DMS79 treated with DMSO at 0.1 percent for 48 hours (cell line): Measurements from ENCODE around the gene FAF1.
A peak's percentile ranks its signal among the peaks of the same experiment; 100 is the strongest.
"Not testable (repeated sequence)": the region's sequence is repeated elsewhere in the genome, so short reads cannot be mapped to it uniquely, and the experiment has no call there.

Experiments used
- DNase-seq: peaks from one replicate; lab custom pipeline; 2025; lab: John Stamatoyannopoulos, UW

Gene FAF1

GRCh38 chr1:50959303-50959912 is 659 bp downstream of the FAF1 start:
- peak; percentile 44 for DNase-seq

DNA sequence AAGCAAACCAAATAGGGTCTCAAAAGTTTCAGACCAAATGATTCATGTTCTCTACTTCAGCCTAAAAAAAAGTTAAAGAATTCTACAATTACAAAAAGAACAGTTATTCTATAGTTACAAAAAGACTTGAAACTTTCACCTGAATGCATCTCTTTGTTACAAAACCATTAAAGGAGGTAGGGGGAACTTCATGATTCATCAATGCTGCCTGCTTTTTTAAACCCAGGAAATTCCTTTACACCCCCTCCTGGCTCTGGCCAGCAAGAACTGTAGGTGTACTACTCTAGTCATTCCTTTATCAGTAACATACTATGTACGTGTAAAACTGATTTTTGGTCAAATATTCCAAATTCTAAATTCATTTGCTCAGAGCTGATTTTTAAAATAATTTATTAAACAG is 5.0 kb downstream of the FAF1 start:
- no peak for DNase-seq

- not testable (repeated sequence) for DNase-seq
These were observed 7.5 kb downstream of the FAF1 start for GRCh38 chr1:50952566-50952965.

- no peak for DNase-seq
These were observed 9.7 kb downstream of the FAF1 start for GRCh38 chr1:50950396-50950795.

DNA sequence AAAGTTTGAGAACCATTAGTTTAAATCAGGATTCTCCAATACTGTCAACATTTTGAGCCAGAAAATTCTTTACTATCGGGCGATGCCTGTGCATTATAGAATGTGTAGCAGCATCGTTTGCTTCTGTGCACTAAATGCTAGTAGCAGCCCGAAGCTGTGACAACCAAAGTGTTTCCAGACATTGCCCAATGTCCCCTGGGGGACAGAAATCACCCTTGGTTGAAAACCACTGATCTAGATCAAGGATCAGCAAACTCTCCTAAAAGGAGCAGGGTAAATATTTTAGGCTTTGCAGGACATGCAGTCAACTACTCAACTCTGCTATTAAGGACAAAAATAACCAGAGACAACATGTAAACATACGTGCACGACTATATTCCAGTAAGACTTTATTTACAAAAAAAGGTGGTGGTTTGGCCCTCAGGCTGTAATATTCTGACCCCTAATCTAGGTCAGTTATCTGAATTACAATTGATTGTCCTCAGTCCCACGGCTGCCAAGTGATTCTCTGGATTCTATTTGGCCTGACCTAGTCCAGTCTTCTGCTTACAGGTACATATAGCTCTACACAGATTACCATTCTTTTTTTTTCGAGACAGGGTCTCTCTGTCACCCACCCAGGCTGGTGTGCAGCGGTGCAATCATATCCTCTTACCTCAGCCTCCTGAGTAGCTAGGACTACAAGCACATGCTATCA is 10.6 kb downstream of the FAF1 start:
- DNase-seq: no peak

- DNase-seq: no peak
These were observed 17.7 kb downstream of the FAF1 start for GRCh38 chr1:50942334-50942733.

- no peak for DNase-seq
These were observed 19.8 kb downstream of the FAF1 start for GRCh38 chr1:50940291-50940690.

GRCh38 chr1:50936321-50936720 is 23.7 kb downstream of the FAF1 start:
- no peak for DNase-seq

GRCh38 chr1:50935276-50935675 is 24.8 kb downstream of the FAF1 start:
- DNase-seq: not testable (repeated sequence)

- DNase-seq: no peak
These were observed 25.2 kb downstream of the FAF1 start for GRCh38 chr1:50934838-50935237.

- not testable (repeated sequence) for DNase-seq
These were observed 26.3 kb downstream of the FAF1 start for GRCh38 chr1:50933770-50934169.

DNA sequence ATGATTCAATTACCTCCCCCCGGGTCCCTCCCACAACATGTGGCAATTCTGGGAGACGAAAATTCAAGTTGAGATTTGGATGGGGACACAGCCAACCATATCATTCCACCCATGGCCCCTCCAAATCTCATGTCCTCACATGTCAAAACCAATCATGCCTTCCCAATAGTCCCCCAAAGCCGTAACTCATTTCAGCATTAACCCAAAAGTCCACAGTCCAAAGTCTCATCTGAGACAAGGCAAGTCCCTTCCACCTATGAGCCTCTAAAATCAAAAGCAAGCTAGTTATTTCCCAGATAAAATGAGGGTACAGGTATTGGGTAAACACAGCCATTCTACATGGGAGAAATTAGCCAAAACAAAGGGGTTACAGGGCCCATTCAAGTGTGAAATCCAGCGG is 28.0 kb downstream of the FAF1 start:
- DNase-seq: not testable (repeated sequence)

DNA sequence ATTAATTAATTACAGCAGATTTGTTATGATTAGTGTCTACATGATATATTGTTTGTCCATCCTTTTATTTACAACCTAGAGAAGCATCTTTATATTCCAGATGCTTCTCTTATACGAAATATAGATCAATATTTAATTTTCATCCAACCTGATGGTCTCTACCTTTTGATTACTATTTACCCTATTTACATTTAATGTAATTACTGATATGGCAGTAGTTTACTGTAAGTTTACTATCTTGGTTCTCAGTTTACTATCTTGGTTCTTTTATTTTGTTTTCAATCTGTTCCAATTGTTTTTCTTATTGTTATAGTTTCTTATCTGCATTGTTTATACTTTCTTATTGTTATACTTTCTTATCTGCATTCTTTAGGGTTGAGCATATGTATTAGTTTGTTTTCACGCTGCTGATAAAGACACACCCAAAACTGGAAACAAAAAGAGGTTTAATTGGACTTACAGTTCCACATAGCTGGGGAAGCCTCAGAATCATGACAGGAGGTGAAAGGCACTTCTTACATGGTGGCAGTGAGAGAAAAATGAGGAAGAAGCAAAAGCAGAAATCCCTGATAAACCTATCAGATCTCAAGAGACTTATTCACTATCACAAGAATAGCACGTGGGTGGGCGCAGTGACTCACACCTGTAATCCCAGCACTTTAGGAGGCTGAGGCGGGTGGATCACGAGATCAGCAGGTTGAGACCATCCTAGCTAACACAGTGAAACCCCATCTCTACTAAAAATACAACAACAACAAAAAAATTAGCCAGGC is 28.9 kb downstream of the FAF1 start:
- DNase-seq: no peak

DNA sequence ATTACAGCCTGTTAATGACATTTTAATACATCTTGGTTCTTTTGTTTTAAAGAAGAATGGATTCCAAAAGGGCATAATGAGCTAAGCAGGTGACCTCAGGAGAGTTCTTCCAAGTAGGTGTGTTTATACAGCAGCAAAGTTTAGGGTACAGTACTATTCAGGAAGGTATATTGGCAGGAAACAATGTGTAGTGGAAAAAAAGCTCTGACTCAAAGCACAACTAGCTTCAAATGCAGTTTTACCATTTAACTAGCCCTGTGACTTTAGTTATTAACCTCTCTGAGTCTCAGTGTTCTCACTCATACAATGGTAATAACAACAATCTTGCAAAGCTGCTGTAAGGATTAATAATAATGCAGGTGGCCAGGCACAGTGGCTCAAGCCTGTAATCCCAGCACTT is 29.9 kb downstream of the FAF1 start:
- DNase-seq: no peak

GRCh38 chr1:50929376-50929958 is 30.6 kb downstream of the FAF1 start:
- DNase-seq: peak; percentile 15

DNA sequence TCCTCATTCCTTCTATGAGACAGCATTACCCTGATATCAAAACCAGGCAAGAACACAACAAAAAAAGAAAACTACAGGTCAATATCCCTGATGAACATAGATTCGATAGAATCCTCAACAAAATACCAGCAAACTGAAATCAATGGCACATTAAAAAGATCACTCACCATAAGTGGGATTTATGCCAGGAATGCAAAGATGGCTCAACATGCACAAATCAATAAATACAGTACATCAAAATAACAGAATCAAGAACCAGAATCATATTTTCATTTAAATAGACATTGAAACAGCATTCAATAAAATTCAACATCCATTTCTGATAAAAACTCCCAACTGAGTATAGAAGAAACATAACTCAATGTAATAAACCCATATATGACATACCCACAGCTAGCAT is 36.5 kb downstream of the FAF1 start:
- no peak for DNase-seq

- DNase-seq: no peak
These were observed 39.0 kb downstream of the FAF1 start for GRCh38 chr1:50921029-50921428.

GRCh38 chr1:50920409-50920808 is 39.7 kb downstream of the FAF1 start:
- DNase-seq: no peak

GRCh38 chr1:50917138-50918137 is 42.6 kb downstream of the FAF1 start:
- no peak for DNase-seq

DNA sequence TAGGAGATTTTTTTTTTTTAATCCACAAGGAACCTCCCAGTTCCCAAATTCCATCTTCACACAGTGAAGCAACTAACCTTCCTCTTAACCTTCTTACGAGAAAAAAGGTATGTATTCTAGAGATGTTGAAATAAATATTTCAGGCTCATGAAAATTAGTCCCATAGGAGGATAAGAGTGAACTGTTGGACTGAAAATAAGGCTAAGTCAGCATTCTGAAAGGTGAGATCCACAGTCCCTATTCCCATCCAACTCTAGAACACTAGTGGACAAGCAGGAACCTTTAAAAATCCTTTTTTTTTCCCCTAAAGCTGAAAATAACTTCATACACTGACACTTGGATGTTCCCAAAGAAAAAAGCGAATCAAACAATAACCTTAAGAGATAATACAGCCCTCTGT is 44.4 kb downstream of the FAF1 start:
- DNase-seq: no peak

- no peak for DNase-seq
These were observed 46.1 kb downstream of the FAF1 start for GRCh38 chr1:50913954-50914353.

DNA sequence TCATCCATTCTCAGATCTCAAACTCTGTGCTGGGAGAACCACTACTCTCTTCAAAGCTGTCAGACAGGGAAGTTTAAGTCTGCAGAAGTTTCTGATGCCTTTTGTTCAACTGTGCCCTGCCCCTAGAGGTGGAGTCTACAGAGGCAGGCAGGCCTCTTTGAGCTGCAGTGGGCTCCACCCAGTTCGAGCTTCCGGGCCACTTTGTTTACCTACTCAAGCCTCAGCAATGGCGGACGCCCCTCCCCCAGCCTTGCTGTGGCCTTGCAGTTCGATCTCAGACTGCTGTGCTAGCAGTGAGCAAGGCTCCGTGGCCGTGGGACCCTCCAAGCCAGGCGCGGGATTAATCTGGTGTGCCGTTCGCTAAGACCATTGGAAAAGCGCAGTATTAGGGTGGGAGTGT is 49.7 kb downstream of the FAF1 start:
- not testable (repeated sequence) for DNase-seq
